Nephron (organoid): ENCODE measurements around the gene SELENOF.
"Not testable (repeated sequence)": the region's sequence is repeated elsewhere in the genome, so short reads cannot be mapped to it uniquely, and the experiment has no call there.

ENCODE experiments used
- H3K27ac Mint-ChIP-seq, 3 experiments: 2 replicates each; pipeline ENCODE4 v1.8.0; 2020; ENCODE audit warnings: mixed read lengths in 3 of 3, mild to moderate bottlenecking in 2 of 3, moderate library complexity in 1 of 3
- H3K27me3 Mint-ChIP-seq: 2 replicates; pipeline ENCODE4 v1.8.0; 2021; ENCODE audit warnings: low read depth, mild to moderate bottlenecking, moderate library complexity, mixed read lengths
- H3K36me3 Mint-ChIP-seq: 2 replicates; pipeline ENCODE4 v1.8.0; 2020; ENCODE audit warnings: low read depth, mixed read lengths
- H3K4me1 Mint-ChIP-seq: 2 replicates; pipeline ENCODE4 v1.8.0; 2020; ENCODE audit warnings: mixed read lengths
- H3K4me3 Mint-ChIP-seq, 3 experiments: 2 replicates each; pipeline ENCODE4 v1.8.0; 2020; ENCODE audit warnings: mild to moderate bottlenecking in 3 of 3, mixed read lengths in 3 of 3, moderate library complexity in 2 of 3
- H3K9me3 Mint-ChIP-seq: 2 replicates; pipeline ENCODE4 v1.8.0; 2020; ENCODE audit warnings: mixed read lengths
- CTCF ChIP-seq, 3 experiments: fragments of 200-600 bp; sonication (generic); IDR thresholded peaks; one replicate each; pipeline ENCODE4 v1.5.0; 2021; ENCODE audit warnings: antibody characterized with exemption in 3 of 3; ENCODE audit not compliant: unreplicated experiment in 3 of 3

SELENOF gene

GRCh38 chr1:86905875-86906274, 8.1 kb downstream of the SELENOF start:
- TF ChIP-seq CTCF (IDR thresholded peaks at IDR 0.05; ENCODE audit: unreplicated experiment in 3 of 3), result no peak
- no peak overlapping the region for H3K27ac Mint-ChIP-seq
- no peaks in the 10 kb centered on the region for H3K9me3 Mint-ChIP-seq
- H3K27me3 Mint-ChIP-seq, result no peaks in the 10 kb centered on the region
- H3K4me3 Mint-ChIP-seq, result no peak overlapping the region
- H3K36me3 Mint-ChIP-seq, result peaks cover 55% of the 10 kb centered on the region
- H3K4me1 Mint-ChIP-seq, result peaks cover 13% of the 10 kb centered on the region

DNA sequence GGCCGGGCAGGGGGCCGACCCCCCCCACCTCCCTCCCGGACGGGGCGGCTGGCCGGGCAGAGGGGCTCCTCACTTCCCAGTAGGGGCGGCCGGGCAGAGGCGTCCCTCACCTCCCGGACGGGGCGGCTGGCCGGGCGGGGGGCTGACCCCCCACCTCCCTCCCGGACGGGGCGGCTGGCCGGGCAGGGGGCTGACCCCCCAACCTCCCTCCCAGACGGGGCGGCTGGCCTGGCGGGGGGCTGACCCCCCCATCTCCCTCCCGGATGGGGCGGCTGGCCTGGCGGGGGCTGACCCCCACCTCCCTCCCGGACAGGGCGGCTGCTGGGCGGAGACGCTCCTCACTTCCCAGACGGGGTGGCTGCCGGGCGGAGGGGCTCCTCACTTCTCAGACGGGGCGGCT, 14.5 kb downstream of the SELENOF start:
- not testable (repeated sequence) for H3K27ac Mint-ChIP-seq, H3K4me3 Mint-ChIP-seq, H3K27me3 Mint-ChIP-seq, H3K4me1 Mint-ChIP-seq, H3K9me3 Mint-ChIP-seq
- H3K36me3 Mint-ChIP-seq, result peaks cover 64% of the 10 kb centered on the region

DNA sequence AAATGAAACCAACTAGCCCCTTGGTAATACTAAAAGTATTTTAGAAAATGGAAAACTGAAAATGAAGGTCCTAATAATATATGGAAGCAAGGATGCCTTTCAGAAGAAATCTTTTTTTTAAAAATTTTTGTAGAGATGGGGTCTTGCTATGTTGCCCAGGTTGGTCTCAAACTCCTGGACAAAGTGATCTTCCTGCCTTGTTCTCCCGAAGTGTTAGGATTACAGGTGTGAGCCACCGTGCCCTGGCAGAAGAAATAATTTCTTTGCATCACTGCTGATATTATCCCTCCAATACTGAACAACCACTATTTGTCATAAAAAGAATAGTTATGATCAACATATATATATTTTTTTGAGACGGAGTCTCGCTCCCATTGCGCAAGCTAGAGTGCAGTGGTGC, 25.6 kb downstream of the SELENOF start:
- no peak for TF ChIP-seq CTCF (IDR thresholded peaks at IDR 0.05; ENCODE audit: unreplicated experiment in 3 of 3)
- Mint-ChIP-seq H3K4me1 (no peaks in the 10 kb centered on the region), H3K27me3 (no peaks in the 10 kb centered on the region), H3K36me3 (peaks cover 23% of the 10 kb centered on the region), H3K27ac (no peak overlapping the region), H3K9me3 (no peaks in the 10 kb centered on the region), H3K4me3 (no peak overlapping the region)

DNA sequence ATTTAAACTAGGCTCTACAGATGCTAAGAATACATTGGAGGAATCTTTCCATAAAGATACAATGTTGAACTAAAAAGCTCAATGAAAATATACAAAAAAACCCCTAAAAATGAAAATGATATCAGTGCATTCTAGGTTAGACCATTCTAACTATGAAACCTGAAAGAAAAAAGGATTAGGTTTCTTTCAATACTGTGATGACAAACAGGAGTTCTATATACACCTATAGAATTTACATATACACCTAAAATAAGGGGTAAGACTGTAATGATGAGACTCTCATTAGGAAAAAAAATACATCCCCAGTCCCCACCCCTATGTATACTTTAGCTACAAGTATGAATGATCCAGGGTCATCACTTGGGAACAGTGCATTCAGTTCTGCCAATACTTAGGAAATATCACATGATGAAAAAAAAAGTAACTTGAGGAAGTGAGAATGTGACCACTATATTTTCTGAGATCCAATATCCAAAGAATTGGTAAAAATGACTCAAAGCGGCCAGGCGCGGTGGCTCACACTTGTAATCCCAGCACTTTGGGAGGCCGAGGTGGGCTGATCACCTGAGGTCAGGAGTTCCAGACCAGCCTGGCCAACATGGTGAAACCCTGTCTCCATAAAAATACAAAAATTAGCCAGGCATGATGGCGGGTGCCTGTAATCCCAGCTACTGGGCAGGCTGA, 26.3 kb downstream of the SELENOF start:
- Mint-ChIP-seq H3K36me3 (peaks cover 23% of the 10 kb centered on the region), H3K27ac (no peak overlapping the region), H3K4me1 (no peaks in the 10 kb centered on the region), H3K27me3 (no peaks in the 10 kb centered on the region), H3K9me3 (no peaks in the 10 kb centered on the region), H3K4me3 (no peak overlapping the region)
- no peak for TF ChIP-seq CTCF (IDR thresholded peaks at IDR 0.05; ENCODE audit: unreplicated experiment in 3 of 3)

- Mint-ChIP-seq H3K4me1 (no peaks in the 10 kb centered on the region), H3K9me3 (no peaks in the 10 kb centered on the region), H3K27ac (no peak overlapping the region), H3K36me3 (peaks cover 39% of the 10 kb centered on the region), H3K27me3 (no peaks in the 10 kb centered on the region), H3K4me3 (no peak overlapping the region)
- TF ChIP-seq CTCF (IDR thresholded peaks at IDR 0.05; ENCODE audit: unreplicated experiment in 3 of 3), result no peak
Observed at GRCh38 chr1:86875722-86876121, 38.2 kb downstream of the SELENOF start.

DNA sequence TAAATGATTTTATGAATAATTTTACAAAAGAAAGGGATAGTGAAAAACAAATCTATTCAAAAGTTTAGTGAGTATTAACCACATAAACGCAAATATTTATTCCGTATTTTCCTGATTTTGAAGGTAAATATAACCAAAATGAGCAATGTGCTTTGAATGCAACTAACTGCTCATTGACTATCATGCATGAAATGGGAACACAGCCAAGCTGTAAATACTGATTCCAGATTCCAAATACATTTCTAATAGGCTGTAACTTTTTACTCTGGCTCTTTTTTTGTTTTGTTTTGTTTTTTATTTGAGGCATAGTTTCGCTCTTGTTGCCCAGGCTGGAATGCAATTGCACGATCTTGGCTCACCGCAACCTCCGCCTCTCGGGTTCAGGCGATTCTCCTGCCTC, 41.8 kb downstream of the SELENOF start:
- peaks cover 34% of the 10 kb centered on the region for H3K36me3 Mint-ChIP-seq
- H3K27me3 Mint-ChIP-seq, result no peaks in the 10 kb centered on the region
- no peak for TF ChIP-seq CTCF (IDR thresholded peaks at IDR 0.05; ENCODE audit: unreplicated experiment in 3 of 3)
- no peaks in the 10 kb centered on the region for H3K4me1 Mint-ChIP-seq
- no peak overlapping the region for H3K4me3 Mint-ChIP-seq
- no peaks in the 10 kb centered on the region for H3K9me3 Mint-ChIP-seq
- no peak overlapping the region for H3K27ac Mint-ChIP-seq
